ENCODE measurements around the gene SHMT2. TPM values are rescaled to one million over a fixed set of nuclear protein-coding genes. Genes with fewer than 3 reads are reported as not detected.

SHMT2 gene
- polyA plus RNA-seq, 3 donors = 82.5 to 90.7 (median 89.9) TPM

DNA sequence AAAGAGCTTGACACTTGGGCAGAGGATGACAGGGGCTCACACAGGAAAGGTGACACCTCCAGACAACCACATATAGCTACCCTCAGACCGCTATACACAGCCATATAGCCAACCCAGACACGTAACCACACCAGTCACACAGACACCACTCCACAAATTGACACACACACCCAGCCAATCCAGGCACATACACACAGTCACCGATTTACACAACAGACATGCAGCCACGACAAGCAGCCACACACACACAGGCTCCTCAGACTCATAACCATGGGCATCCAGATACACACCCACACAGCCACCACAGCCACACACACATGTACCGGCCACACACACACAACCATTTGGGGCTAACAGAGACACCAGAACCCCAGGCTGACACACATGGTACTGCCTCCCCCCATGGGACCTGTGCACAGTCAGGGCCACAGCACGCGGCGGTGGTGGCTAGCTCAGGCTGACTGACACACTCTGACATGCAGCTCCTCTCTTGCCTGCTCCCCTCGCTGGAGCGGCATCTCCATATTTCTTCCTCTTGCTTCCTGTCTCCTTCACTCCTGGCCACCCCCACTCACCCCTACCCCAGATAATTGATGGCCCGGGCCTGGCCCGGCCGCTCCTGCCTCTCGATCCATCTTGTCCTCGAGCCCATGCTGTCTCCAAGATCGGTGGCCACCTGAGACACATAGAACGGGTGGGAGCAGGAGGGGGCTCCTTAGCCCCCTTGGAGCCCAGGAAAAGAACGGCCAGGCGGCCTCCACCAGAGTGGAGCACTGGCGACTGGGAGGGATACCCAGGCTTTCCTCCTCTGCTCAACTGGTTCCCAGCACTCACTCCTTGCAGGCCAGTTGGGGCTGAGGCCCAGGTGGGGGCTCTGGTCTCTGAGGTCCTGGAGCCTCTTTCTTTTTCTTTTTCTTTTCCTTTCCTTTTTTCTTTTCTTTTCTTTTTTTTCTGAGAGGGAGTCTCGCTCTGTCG, 6.0 kb upstream of the SHMT2 start:
- no peak for DNase-seq

DNA sequence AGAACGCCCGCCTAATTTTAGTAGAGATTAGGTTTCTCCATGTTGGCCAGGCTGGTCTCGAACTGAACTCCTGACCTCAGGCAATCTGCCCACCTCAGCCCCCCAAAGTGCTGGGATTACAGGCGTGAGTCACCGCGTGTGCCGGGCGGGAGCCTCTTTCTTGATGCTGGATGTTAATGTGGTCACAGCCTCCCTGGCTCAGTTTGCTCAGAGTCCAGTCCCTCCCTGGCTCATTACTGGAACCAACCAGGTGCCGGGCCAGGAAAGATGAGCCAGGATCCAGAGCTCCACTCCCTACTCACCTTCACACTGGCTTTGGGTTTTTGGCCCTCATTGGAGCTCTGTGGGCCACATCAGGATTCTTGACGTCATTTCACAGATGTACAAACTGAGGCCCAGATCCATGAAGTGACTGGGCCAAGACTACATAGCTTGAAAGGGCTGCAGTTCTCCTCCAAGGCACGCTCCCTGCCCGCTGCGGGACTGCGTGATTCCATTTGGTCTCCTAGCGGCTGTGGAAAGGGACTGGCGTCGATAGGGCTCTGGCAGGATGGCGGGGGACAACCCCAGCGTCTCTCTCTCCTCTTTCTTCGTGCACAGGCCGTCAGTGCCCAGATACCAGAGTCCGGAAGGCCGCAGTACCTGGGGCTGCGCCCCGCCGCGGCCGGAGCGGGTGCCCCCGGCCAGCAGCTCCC, 5.1 kb upstream of the SHMT2 start:
- DNase-seq = no peak

DNA sequence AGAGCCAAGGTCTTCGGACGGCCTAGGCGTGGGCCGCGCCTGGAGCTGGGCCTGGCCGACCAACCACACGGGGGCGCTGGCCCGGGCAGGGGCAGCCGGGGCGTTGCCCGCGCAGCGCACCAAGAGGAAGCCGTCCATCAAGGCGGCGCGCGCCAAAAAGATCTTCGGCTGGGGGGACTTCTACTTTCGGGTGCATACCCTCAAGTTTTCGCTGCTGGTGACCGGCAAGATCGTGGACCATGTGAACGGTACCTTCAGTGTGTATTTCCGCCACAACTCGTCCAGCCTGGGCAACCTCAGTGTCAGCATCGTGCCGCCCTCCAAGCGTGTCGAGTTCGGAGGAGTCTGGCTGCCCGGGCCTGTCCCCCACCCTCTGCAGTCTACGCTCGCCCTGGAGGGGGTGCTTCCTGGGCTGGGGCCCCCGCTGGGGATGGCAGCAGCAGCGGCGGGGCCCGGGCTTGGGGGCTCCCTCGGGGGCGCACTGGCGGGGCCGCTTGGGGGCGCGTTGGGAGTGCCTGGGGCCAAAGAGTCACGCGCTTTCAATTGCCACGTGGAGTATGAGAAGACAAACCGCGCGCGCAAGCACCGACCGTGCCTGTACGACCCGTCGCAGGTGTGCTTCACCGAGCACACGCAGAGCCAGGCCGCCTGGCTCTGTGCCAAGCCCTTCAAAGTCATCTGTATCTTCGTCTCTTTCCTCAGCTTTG, 4.4 kb upstream of the SHMT2 start:
- no peak for DNase-seq

DNA sequence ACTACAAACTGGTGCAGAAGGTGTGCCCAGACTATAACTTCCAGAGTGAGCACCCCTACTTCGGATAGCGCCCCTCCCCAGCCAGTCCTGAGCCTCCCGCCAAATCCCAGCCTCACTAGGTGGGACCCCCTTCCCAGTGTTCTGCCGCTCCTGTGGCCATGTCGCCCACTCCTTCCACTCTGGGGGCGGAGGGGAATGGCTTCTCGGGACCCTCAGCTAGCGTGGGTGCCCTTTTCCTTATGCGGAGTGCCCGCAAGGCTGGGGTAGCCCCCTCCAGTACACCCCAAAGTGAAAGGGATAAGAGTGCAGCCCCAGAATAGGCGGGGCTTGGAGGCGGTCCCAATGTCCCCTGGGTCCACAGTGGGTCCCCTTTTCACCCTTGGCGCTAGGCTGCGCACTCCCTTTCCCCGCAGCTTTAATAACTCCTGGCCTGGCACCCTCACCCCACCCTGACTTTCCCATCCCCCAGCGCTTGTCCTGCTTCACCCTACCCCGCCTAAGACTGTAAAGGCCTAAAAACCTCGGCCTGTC, 3.8 kb upstream of the SHMT2 start:
- no peak for DNase-seq

DNA sequence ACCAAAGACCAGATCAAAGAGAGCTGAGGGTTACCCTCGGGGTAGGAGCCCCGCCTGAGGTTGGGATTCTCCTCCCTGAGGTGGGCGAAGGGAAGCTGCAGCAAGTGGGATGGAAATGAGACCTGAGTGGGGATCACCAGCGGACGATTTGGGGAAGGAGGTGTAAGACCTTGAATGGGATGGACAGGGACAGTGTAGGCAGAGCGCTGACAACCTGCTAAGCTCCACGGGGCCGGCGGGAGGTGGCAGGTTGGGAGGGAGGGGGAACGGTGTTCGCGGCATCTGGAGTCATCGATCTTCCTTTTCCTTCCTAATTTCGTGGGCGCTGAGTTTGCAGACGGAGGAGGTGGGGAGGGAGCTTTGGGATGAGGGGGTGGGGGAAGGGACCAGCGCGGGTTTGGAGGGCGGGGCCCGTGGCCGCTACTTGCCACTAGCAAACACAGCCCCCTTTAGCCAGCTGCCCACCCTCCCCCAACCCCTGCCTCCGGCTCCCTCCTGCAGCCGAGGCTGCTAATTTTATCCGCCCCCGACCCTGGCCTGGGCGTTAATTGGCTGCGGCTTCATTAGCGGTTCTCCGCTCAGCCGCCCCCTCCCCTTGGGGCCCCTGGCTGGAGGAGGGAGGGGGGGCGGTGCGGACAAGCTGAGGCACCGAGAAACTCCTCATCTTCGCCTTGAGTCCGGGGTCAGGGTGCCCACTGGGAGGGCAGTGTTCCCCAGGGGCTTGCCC, 2.8 kb upstream of the SHMT2 start:
- no peak for DNase-seq

DNA sequence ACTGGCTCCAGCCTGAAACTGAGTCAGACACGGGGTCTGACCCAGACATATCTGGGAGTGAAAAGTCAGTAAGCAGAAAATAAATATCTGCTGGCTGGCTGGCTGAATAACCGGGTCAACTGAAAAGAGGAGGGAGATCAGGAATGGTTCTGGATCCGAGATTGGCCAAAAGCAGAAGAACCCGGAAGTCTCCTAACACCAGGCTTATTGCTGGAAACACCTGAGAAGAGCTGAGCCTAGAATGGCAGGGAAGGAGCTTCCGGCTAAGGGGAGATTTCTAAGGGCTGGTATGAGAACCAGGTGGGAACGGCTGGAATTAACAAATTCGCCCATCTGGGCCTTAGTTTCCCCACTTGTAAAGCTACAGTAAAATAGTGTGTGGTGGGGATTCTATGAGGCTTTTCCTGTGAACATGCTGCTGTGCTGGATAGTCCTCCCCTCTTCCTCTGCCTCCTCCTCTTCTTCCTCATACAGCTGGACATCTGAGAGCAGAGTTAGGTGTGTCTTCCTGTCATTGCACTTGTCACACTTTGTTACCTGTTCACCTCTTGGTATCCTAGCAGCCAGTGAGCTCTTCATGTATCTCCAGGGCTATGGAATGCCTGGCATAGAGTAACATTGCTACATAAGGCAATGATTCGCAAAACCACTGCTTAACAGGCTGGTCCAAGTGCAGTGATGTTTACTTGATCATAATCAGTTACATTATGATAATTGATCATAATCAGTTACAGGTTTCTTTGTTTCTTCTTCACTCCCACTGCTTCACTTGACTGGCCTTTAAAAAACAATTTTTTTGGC, 2.0 kb upstream of the SHMT2 start:
- DNase-seq = no peak

DNA sequence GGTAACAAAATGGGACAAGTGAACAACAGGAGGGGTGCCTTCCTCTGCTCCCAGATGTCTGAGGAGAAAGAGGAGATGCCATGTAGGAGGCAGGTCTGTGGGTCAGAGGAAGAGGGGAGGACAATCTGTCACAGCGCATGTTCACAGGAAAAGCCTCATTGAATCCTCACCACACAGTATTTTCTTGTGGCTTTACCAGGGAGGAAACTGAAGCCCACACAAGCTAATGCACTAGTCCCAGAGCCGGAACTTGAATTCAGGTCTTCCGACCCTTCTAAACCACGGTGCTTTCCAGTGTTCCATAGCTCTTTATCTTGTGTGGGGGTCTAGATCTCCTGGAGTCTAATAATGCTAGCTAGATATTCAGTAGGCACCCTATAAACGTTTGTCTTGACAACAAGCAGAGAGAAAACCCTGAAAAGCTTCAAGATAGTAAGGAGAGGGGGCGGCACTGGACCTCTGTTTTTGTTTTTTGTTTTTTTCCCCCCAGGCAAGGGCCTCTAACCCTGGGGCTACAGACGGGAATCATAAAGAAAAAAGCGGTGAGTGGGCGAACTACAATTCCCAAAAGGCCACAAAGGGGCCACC, 371 bp upstream of the SHMT2 start:
- no peak for DNase-seq

DNA sequence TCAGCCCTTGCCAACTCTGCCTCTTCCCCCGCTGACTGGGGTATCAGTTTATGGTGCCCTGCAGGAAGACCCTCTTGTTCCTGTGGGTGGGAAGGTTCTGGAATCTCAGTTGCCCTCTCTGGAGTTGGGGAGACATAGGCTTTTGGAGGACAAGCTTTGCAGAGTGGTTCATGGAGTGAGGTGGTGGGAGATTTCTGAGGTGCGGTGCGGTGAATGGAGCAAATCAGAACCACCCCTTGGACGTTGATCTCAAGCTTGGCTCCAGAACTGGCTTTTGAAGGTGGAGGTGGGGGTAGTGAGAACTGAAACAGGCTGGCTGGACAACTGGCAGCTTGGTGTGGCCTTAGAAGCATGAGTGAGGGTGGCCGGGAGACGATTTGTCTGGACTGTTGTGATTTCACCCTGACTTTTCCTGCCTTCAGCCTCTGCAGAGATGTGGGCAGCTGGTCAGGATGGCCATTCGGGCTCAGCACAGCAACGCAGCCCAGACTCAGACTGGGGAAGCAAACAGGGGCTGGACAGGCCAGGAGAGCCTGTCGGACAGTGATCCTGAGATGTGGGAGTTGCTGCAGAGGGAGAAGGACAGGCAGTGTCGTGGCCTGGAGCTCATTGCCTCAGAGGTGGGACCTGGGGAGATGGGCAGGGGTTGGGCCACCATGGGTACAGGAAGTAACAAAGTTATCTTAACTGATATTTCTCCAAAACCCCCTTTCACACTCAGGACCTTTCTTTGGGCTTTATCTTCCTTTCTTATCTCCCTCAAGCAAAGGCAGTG, 1.1 kb downstream of the SHMT2 start:
- DNase-seq = no peak

DNA sequence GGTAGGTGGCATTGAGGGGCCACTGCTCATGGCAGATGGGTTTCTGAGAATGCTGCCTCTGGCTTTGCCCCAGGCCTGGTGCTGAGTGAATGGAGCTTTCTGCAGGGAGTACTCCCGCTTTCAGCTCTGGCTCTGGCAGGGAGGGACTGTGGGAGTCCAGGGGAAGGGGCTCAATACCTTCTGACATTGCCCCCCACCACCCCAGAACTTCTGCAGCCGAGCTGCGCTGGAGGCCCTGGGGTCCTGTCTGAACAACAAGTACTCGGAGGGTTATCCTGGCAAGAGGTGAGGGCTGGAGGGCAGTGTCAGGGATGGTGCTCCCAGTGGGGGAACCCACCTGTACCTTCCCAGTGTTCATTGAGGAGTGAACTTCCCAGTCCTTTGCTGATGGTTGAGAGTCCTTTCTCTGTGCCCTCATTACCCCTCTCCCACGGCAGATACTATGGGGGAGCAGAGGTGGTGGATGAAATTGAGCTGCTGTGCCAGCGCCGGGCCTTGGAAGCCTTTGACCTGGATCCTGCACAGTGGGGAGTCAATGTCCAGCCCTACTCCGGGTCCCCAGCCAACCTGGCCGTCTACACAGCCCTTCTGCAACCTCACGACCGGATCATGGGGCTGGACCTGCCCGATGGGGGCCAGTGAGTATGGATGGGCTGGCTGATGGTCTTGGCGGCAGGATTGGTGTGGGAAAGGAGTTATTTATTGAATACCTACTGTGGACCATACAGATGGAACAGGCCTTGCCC, 1.9 kb downstream of the SHMT2 start:
- DNase-seq = no peak

DNA sequence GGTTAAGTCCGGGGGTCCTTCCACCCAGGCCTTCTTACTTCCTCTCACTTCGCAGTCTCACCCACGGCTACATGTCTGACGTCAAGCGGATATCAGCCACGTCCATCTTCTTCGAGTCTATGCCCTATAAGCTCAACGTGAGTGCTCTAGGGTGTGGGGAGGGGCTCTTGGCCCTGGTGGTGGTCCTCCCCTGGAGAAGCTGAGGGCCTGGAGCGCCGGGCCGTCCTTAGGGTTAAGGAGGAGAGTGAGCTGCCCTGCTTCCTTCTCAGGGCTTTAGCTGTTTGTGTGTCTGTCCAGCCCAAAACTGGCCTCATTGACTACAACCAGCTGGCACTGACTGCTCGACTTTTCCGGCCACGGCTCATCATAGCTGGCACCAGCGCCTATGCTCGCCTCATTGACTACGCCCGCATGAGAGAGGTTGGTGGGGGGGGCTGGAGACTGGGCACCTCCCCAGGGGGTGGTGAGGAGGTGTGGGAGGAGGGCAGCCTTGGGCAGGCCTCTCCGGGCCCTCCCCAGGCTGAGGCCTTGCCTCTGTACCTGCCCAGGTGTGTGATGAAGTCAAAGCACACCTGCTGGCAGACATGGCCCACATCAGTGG, 2.7 kb downstream of the SHMT2 start:
- DNase-seq = no peak

DNA sequence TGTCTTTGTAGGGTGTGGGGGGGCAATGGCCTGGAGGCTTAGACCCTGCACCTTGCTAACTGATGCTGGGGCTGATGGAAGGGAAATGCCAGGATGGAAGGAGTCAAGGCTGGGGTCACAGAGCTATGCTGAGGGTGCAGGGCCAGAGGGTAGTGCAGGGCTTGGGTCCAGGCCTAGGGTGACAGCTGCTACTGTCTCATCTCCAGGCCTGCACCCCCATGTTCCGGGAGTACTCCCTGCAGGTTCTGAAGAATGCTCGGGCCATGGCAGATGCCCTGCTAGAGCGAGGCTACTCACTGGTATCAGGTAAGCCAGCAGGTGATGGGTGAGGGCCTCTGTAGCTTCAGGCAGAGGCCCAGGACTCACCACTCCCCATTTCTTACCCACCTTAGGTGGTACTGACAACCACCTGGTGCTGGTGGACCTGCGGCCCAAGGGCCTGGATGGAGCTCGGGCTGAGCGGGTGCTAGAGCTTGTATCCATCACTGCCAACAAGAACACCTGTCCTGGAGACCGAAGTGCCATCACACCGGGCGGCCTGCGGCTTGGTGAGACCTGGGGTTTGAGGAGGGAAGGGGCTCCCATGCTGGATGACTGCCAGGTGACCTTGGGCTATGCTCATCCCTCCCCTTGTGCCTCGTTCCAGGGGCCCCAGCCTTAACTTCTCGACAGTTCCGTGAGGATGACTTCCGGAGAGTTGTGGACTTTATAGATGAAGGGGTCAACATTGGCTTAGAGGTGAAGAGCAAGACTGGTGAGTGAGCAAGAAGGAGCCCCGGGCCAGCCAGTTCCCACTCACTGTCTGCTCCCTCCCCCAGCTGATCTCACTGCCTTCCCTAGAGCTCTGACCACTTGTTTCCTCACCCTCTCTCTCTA, 4.1 kb downstream of the SHMT2 start:
- DNase-seq = no peak

DNA sequence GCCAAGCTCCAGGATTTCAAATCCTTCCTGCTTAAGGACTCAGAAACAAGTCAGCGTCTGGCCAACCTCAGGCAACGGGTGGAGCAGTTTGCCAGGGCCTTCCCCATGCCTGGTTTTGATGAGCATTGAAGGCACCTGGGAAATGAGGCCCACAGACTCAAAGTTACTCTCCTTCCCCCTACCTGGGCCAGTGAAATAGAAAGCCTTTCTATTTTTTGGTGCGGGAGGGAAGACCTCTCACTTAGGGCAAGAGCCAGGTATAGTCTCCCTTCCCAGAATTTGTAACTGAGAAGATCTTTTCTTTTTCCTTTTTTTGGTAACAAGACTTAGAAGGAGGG, 4.7 kb downstream of the SHMT2 start:
- DNase-seq = no peak

DNA sequence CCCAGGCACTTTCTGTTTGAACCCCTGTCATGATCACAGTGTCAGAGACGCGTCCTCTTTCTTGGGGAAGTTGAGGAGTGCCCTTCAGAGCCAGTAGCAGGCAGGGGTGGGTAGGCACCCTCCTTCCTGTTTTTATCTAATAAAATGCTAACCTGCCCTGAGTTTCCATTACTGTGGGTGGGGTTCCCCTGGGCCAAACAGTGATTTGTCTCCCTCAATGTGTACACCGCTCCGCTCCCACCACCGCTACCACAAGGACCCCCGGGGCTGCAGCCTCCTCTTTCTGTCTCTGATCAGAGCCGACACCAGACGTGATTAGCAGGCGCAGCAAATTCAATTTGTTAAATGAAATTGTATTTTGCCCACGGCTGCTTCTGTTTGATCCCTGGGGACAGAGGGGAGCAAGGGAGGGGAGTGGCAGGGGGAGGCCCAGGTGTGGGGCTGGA, 5.1 kb downstream of the SHMT2 start:
- DNase-seq = no peak

DNA sequence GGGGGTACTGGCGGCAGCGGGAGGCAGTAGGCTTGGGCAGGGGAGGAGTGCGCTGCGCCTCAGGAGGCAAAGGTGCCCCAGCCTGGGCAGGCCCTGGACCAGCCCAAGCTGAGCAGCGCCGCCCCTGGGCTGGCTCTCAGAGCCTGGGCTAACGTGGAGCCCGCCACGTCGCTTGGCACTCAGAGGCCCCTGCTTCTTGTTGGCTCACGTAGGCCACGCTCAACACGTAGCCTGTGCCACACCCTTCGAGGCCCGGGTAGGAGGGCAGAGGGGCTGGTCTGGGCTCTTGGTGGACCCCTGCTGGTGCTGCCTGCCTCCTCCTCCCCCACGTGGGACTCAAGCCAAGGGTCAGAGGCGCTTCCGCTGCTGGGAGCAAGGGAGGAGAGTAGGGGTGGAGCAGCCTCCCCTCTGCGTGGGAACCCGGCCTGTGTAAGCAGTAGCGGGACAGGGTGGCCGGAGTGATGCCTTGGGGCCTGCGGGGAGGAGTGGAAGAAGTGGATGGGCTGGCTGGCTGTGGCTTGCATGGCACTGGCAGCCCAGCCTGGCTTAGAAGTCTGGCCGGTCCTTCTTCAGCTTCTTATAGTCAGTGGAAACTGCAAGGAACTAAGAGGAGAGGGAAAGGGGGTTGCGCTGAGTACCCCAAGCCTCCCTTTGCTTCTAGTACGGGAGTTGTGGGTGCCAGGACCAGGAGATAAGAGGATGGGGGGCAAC, 5.7 kb downstream of the SHMT2 start:
- DNase-seq = no peak

DNA sequence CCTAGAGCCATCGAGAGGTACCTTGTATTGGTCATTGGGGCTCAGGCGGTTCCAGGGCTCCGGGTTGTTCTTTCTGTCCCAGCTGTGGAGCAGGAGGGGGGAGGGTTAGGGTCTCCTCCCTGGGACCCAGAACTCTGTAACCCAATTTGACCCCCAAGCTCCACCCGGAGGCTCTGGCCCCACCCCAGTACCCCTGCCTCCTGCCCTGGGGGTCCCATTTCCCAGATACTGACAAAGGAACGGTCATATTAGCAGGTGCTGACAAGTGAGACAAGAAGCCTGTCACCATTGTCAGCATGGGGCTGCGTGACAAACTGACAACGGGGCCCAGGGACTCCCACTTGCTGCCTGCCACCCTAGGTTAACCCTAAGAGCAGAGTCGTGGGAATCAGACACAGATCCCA, 6.2 kb downstream of the SHMT2 start:
- no peak for DNase-seq

DNA sequence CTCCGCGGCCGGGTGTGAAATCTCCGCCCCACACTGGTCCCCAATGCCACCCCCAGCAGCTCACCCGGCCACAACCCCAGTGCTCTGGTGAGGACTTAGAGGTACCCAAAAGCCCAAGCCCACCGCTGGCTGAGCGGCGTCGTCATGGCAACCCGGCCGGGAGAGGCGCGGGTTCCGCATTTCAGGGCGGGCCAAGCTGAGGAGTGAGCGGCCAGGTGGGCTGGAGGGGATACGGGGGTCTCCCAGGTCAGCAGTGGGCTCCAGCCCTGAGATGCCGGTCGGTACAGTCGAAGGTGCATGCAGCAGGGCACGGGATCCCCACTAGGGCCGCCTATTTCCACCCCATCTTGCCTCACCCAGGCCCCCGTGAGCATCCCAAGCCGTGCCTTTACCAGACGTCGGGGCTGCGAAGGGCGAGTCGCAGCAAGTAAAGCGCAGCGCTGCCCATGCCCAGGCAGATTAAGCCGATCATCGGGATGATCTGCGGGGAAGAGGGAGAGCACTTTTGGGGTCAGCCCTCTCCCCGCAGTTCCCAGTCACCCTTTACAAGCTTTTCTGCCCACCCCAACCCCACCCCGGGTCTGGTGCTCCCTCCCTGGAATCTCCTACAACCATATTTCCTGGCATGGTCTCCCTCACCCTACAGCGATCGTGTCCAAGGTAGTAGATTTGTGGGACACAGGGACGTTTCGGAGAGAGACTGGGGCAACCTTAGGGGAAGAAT, 6.9 kb downstream of the SHMT2 start:
- no peak for DNase-seq

Data from renal pelvis (tissue), 4 donors.